HUES6 (cell line): ENCODE results near the gene TBC1D32.
"Not testable (repeated sequence)": the region's sequence is repeated elsewhere in the genome, so short reads cannot be mapped to it uniquely, and the experiment has no call there.

Source experiments
- H3K27ac ChIP-seq: 2 replicates; pipeline ENCODE4 v1.7.0; 2013; ENCODE audit warnings: low read depth, mild to moderate bottlenecking, low read length, inconsistent platforms
- H3K27me3 ChIP-seq: 2 replicates; pipeline ENCODE4 v1.6.1; 2013; ENCODE audit warnings: low read length; ENCODE audit not compliant: control insufficient read depth, insufficient read depth
- H3K36me3 ChIP-seq: 2 replicates; pipeline ENCODE4 v1.6.1; 2013; ENCODE audit warnings: low read length; ENCODE audit not compliant: control insufficient read depth, insufficient read depth
- H3K4me1 ChIP-seq: 2 replicates; pipeline ENCODE4 v1.6.1; 2013; ENCODE audit warnings: low read length; ENCODE audit not compliant: control insufficient read depth, insufficient read depth
- H3K4me3 ChIP-seq: 2 replicates; pipeline ENCODE4 v1.5.1; 2013; ENCODE audit warnings: low read depth, low read length
- H3K9ac ChIP-seq: one replicate; pipeline ENCODE4 v1.6.1; 2013; ENCODE audit warnings: mild to moderate bottlenecking, low read length
- H3K9me3 ChIP-seq: 2 replicates; pipeline ENCODE4 v1.6.1; 2013; ENCODE audit warnings: low read depth, low read length; ENCODE audit not compliant: control insufficient read depth, insufficient read depth

Gene TBC1D32

DNA sequence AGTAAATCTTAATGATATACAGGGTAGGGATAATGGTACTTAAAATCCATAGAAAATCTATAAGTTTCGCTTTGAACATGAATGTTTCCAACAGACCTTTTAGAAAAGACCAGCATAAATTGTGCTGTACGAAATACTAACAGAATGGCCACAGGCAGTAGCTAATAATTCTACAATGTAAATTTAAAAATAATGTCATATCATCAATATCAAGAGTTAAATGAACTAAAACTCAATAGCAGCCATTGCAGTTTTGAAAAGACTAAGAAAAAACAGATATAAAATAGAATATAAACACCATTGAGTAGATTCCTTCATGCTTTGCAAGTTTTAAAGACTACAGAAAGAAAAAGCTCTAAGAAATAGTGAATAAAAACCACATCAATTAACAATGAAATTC is 14.7 kb downstream of the TBC1D32 start:
- H3K9me3 ChIP-seq: no peaks in the 10 kb centered on the region
- H3K27me3 ChIP-seq: no peaks in the 10 kb centered on the region
- no peak overlapping the region for H3K27ac ChIP-seq
- H3K4me3 ChIP-seq: no peak overlapping the region
- H3K9ac ChIP-seq: no peak overlapping the region
- H3K36me3 ChIP-seq: peaks cover 4% of the 10 kb centered on the region; the same call in 1 of the 2 replicates
- H3K4me1 ChIP-seq: no peaks in the 10 kb centered on the region

DNA sequence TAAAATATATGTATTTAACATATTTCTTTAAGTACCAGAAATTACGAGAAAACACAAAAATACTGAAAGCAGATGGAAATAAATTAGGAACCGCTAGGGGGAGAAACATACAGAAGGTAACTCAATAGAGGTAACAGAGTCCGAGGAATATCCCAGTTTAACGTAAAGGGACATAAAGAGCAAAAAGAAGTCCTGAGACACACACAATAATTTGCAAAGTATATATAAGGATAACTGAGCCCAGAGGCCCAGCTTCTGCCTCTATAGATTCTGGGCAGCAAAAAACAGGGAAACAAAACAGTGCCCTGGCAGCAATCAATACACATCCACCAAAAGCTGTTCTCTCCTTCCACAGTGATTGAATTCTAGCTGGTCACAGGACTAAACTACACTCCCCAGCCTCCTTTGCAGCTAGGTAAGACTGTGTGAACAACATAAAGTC is 15.1 kb downstream of the TBC1D32 start:
- H3K36me3 ChIP-seq: peaks cover 4% of the 10 kb centered on the region; the same call in 1 of the 2 replicates
- no peak overlapping the region for H3K9ac ChIP-seq

DNA sequence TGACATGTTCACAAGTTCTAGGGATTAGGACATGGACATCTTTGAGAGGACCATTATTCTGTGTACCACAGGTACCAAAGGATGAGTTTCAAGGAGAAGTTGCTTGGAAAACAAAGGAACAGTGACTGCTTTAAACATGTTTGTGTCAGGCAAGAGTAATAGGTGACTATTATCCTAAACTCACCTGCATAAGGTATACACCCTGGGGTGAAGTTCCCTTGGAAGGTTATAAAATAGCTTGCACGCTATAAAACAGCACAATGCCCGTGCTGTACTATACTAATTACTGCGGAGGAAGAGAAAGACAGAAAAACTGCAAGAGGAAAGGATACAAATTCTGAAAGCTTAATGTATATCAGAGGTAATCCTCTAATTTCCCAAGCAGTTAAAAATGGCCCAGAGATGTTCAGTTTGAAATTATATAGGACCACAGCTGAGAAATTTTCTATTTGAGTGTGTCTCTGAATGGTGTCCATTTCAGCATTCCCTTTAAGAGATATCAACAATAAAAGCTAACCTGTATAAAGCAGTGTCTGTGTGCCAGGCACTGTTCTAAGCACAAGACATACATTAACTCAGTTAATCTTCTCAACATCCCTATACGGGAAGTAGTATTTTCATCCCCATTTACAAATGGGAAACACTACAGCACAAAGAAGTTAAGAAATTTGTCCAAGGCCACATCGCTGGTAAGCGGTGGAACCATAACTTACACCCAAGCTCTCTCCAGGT is 19.7 kb downstream of the TBC1D32 start:
- Histone ChIP-seq H3K27ac (no peak overlapping the region), H3K4me3 (no peak overlapping the region), H3K9me3 (no peaks in the 10 kb centered on the region), H3K9ac (no peak overlapping the region), H3K27me3 (no peaks in the 10 kb centered on the region), H3K4me1 (no peaks in the 10 kb centered on the region), H3K36me3 (no peaks in the 10 kb centered on the region)

More for the DNA sequence above, 15.1 kb downstream of the TBC1D32 start:
- Histone ChIP-seq H3K4me3 (peak overlapping the region; percentile 34; the same call in 1 of the 2 replicates), H3K9me3 (no peaks in the 10 kb centered on the region), H3K4me1 (no peaks in the 10 kb centered on the region), H3K27ac (no peak overlapping the region), H3K27me3 (no peaks in the 10 kb centered on the region)

DNA sequence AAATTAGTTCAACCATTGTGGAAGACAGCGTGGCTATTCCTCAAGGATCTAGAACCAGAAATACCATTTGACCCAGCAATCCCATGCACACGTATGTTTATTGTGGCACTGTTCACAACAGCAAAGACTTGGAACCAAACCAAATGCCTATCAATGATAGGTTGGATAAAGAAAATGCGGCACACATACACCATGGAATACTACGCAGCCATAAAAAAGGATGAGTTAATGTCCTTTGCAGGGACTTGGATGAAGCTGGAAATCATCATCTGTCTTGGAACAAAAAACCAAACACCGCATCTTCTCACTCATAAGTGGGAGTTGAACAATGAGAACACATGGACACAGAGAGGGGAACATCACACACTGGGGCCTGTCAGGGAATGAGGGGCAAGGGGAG is 22.5 kb downstream of the TBC1D32 start:
- H3K27me3 ChIP-seq, H3K4me3 ChIP-seq, H3K4me1 ChIP-seq, H3K36me3 ChIP-seq, H3K27ac ChIP-seq, H3K9ac ChIP-seq, H3K9me3 ChIP-seq: not testable (repeated sequence)

DNA sequence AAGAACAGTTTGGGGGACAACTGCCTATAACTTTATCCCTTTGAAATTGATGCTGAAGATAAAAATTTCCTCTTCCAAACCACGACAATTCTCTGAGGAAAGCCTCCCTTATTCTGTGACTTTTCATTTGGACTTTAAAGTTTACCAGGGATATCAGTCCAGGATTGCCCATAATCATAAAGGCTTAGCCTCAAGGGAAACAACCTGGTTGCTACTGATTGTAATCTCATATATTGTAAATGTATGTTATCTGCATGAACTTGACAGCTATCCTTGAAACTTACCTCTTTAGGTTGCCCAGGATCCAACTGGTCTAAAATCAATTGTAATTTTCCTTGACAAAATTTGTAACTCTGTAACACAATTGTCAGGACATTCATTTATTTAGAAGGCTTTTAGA is 23.8 kb downstream of the TBC1D32 start:
- no peak overlapping the region for H3K9ac ChIP-seq
- H3K9me3 ChIP-seq: no peaks in the 10 kb centered on the region
- no peaks in the 10 kb centered on the region for H3K27me3 ChIP-seq
- no peaks in the 10 kb centered on the region for H3K36me3 ChIP-seq
- no peak overlapping the region for H3K27ac ChIP-seq
- no peaks in the 10 kb centered on the region for H3K4me1 ChIP-seq
- H3K4me3 ChIP-seq: no peak overlapping the region

DNA sequence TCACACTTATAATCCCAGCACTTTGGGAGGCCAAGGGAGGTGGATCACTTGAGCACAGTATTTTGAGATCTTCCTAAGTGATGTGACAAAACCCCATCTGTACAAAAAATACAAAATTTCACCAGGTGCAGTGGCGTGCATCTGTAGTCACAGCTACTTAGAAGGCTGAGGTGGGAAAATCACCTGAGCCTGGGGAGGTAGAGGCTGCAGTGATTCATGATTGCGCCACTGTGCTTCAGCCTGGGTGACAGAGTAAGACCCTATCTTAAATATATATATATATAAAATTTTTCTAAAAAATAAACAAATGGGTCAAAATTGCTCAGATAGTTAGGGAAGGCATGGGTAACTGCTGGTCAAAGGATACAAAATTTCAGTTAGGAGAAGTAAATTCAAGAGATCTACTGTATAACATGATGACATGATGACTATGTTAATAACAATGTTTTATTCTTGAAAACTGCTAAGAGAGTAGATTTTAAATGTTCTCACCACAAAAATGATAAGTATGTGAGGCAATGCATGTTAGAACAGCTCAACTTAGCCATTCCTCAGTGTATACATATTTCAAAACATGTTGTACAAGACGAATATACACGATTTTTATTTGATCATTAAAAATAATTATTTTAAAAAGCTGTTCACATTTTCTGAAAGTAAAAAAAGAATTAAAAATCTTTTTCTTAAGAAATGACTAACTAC is 24.4 kb downstream of the TBC1D32 start:
- Histone ChIP-seq H3K27me3 (no peaks in the 10 kb centered on the region), H3K4me3 (no peak overlapping the region), H3K4me1 (no peaks in the 10 kb centered on the region), H3K36me3 (no peaks in the 10 kb centered on the region), H3K27ac (no peak overlapping the region), H3K9ac (no peak overlapping the region), H3K9me3 (no peaks in the 10 kb centered on the region)

DNA sequence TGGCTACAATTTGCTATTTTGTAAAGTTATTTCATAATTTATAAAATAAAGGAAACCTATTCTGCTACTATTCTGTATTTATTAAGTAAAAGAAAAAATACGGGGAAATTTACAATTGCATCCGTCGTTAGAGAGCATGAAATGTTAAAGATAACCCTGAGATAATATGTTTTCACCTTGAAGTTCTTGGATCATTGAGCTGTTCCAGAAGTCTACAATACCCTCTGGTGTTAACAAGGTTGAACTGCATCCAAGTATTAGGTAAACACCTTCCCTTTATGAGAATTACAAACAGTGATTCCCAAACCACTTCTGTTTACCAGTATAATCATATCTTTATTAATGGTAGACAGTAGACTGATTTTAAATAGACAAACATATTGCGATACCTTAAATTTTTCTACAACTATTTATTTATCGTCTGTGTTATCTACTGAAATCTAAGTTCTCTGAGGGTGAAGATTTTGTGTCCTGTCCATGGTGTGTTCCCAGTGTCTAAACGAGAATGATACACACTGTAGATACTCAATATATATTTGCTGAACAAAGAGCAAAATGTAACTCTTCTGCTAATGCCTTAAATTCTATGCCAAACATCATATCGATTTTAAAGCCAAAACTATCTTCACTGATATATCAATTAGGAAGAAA is 28.2 kb downstream of the TBC1D32 start:
- Histone ChIP-seq H3K27ac (no peak overlapping the region), H3K4me3 (no peak overlapping the region), H3K27me3 (no peaks in the 10 kb centered on the region)

DNA sequence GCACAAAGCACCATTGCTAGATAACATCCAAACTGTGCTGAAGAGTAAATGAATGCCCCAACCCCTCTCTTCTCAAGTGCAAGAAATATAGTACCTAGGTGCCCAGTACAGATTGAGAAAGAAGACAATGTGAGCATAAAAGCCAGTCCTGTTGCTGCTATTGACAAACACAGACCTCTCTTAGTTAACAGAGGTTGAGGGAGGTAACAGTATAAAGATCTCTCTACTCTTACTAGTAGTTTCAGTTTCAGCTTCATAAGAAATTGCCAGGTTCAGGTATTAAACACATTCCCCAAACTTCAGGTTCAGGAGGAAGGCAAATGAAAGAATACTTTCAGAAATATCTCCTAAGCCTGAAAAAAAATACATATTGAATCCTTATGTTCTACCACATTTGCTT is 31.4 kb downstream of the TBC1D32 start:
- Histone ChIP-seq H3K27ac (no peak overlapping the region), H3K9me3 (no peaks in the 10 kb centered on the region), H3K9ac (no peak overlapping the region), H3K27me3 (no peaks in the 10 kb centered on the region), H3K4me3 (no peak overlapping the region), H3K4me1 (no peaks in the 10 kb centered on the region), H3K36me3 (no peaks in the 10 kb centered on the region)

More for the DNA sequence above, 28.2 kb downstream of the TBC1D32 start:
- Histone ChIP-seq H3K9ac (no peak overlapping the region), H3K36me3 (no peaks in the 10 kb centered on the region), H3K9me3 (no peaks in the 10 kb centered on the region), H3K4me1 (no peaks in the 10 kb centered on the region)

DNA sequence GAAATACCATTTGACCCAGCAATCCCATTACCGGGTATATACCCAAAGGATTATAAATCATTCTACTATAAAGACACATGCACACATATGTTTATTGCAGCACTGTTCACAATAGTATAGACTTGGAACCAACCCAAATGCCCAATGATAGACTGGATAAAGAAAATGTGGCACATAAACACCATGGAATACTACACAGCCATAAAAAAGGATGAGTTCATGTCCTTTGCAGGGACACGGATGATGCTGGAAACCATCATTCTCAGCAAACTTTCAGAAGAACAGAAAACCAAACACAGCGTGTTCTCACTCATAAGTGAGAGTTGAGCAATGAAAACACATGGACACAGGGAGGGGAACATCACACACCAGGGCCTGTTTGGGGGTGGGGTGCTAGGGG is 33.1 kb downstream of the TBC1D32 start:
- not testable (repeated sequence) for H3K36me3 ChIP-seq, H3K4me3 ChIP-seq, H3K9ac ChIP-seq, H3K27ac ChIP-seq, H3K4me1 ChIP-seq, H3K9me3 ChIP-seq, H3K27me3 ChIP-seq

DNA sequence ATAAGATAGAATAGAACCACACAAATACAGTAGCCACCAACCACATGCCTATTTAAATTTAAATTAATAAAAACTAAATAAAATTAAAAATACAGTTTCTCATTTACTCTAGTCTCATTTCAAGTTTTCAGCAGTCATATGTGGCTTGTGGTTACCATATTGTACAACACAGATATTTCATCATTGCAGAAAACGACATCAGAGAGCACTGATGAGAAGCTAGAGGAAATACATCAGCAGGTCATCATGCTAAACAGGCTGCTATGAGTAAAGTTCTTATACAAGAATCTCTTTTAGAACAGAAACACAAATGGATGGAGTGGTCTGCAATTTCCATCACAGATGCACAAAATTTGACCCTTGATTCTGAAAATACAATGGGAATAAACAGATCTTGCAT is 36.6 kb downstream of the TBC1D32 start:
- H3K36me3 ChIP-seq: no peaks in the 10 kb centered on the region; the same call in 1 of the 2 replicates
- H3K27me3 ChIP-seq: no peaks in the 10 kb centered on the region
- no peak overlapping the region for H3K4me3 ChIP-seq
- no peaks in the 10 kb centered on the region for H3K9me3 ChIP-seq
- no peaks in the 10 kb centered on the region for H3K4me1 ChIP-seq
- no peak overlapping the region for H3K9ac ChIP-seq
- H3K27ac ChIP-seq: no peak overlapping the region

DNA sequence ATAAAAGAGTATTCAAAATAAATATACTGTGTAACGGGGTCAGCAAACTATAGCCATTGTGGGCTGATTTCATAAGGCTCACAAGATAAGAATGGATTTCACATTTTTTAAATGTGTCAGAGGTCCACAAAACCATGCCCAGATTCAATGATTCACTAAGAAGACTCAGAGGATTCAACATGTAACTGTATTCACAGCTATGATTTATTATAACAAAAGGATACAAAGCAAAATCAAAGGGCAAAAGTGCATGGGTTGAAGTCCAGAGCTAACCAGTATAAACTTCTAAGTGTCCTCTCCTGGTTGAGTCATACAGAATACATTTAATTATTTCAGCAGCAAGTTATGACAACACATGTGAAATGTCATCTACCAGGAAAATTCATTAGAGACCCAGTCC is 49.2 kb downstream of the TBC1D32 start:
- Histone ChIP-seq H3K4me3 (no peak overlapping the region), H3K4me1 (no peaks in the 10 kb centered on the region), H3K27me3 (no peaks in the 10 kb centered on the region), H3K27ac (no peak overlapping the region), H3K9me3 (no peaks in the 10 kb centered on the region), H3K36me3 (no peaks in the 10 kb centered on the region), H3K9ac (no peak overlapping the region)
